Measurements from ENCODE around the gene CFAP46.

DNA sequence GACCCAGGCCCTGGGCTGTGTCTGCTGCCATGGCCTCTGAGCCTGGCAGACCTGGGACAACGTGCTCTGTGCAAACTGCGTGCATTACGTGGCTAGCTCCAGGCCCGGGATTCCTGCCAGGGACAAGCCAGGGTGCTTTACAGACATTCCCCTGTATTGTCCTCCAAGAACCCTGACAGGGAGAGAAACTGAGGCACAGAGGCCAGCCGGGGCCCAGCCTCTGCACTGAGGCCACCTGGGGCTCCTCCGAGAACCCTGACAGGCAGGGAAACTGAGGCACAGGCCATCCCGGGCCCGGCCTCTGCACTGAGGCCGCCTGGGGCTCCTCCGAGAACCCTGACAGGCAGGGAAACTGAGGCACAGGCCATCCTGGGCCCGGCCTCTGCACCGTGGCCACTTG is 64.9 kb downstream of the CFAP46 start:
- TF ChIP-seq POLR2A (IDR thresholded peaks at IDR 0.05; ENCODE audit: low read depth) (no peak), EP300 (IDR thresholded peaks at IDR 0.05) (no peak)
